GM21529 (cell line): ENCODE results near the gene NFE2L3.
"Not testable (repeated sequence)": the region's sequence is repeated elsewhere in the genome, so short reads cannot be mapped to it uniquely, and the experiment has no call there.

Experiments
- ATAC-seq: cut with Tn5 transposase; IDR thresholded peaks from one replicate; pipeline ENCODE4 v1.9.1; 2021; ENCODE audit not compliant: unreplicated experiment

The NFE2L3 gene, protein sequence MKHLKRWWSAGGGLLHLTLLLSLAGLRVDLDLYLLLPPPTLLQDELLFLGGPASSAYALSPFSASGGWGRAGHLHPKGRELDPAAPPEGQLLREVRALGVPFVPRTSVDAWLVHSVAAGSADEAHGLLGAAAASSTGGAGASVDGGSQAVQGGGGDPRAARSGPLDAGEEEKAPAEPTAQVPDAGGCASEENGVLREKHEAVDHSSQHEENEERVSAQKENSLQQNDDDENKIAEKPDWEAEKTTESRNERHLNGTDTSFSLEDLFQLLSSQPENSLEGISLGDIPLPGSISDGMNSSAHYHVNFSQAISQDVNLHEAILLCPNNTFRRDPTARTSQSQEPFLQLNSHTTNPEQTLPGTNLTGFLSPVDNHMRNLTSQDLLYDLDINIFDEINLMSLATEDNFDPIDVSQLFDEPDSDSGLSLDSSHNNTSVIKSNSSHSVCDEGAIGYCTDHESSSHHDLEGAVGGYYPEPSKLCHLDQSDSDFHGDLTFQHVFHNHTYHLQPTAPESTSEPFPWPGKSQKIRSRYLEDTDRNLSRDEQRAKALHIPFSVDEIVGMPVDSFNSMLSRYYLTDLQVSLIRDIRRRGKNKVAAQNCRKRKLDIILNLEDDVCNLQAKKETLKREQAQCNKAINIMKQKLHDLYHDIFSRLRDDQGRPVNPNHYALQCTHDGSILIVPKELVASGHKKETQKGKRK

DNA sequence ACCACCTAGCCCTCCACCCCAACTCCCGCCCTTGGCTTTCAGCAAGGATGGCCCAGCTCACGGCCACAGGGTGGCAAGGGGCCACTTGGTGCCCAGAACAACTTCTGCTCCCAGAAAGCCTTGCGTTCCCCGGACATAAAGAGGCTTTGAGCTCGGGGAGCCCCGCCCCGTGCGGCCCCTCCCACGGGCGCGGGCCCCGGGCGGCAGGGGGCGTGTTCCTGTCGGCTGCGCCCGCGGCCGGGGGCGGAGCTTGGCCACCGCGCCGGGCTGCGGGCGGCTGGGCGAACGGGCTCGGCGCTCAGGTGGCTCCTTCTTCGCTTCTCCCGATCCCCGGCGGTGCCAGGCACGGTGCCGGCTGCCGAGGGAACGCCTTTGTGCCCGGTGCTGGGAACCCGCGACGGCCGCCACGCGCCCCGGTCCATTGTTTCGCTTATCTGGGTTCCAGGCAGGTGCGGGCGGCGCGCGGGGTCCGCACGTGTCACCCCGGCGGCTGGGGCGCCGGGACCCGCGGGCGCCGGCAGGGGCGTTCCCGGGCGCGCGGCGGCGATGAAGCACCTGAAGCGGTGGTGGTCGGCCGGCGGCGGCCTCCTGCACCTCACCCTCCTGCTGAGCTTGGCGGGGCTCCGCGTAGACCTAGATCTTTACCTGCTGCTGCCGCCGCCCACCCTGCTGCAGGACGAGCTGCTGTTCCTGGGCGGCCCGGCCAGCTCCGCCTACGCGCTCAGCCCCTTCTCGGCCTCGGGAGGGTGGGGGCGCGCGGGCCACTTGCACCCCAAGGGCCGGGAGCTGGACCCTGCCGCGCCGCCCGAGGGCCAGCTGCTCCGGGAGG, at the start of gene NFE2L3:
NFE2L3 (plus strand) TSS at position 246 of the 829 bp plus-strand sequence; CDS start at position 547, 301 bp downstream.
- peak; percentile 75 for ATAC-seq

DNA sequence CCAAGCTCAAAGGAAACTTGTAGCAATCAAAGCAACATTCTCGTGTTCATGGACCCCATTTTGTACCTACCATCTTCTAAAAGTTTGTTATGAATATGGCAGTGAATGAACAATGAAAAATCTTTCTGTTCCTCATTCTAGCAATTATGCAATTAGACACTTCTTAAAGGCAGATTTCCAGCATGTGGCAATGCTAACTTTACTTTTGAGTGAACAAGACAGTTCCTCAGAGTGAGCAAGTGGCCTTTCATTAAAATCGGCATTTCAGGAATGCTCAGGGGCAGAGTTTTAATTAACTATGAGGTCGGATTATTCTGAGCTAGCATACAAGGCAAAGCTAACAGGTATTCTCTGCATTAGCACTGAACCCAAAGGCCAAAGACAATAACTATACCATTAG, 48.4 kb upstream of the NFE2L3 start:
- ATAC-seq, result no peak

GRCh38 chr7:26105236-26105635, 46.8 kb upstream of the NFE2L3 start:
- no peak for ATAC-seq

DNA sequence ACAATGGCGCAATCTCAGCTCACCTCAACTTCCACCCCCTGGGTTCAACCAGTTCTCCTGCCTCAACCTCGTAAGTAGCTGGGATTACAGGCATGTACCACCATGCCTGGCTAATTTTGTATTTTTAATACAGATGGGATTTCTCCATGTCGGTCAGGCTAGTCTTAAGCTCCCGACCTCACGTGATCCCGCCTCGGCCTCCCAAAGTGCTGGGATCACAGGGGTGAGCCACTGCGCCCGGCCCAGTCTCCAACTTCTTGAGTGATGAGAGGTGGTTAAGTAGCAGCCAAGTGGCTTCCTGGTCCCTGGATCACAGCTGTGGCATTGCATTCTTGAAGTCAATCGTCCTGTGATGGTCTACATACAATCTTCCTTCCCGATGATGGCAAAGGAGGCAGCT, 46.1 kb upstream of the NFE2L3 start:
- ATAC-seq, result no peak

GRCh38 chr7:26112203-26112740, 39.7 kb upstream of the NFE2L3 start:
- no peak for ATAC-seq

DNA sequence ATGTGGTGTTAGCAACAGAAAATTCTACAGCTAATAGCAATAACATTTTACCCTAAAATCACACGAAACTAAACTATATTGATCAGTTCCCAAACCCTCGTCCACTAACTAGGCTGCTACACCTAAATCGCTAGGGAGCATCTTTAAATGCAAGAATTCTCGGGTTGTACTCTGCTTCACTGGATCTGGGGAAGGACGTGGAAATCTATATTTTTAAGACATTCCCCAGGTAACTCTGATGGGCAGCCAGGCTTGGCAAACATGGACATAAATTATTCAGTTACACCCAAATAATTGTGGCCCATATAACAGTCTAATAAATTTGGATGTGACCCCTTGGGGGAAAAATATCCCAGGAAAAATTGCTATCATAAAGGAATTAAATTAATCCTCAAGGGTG, 36.3 kb upstream of the NFE2L3 start:
- no peak for ATAC-seq

- no peak for ATAC-seq
Observed at GRCh38 chr7:26117142-26117807, 34.7 kb upstream of the NFE2L3 start.

GRCh38 chr7:26117970-26118369, 34.0 kb upstream of the NFE2L3 start:
- no peak for ATAC-seq

DNA sequence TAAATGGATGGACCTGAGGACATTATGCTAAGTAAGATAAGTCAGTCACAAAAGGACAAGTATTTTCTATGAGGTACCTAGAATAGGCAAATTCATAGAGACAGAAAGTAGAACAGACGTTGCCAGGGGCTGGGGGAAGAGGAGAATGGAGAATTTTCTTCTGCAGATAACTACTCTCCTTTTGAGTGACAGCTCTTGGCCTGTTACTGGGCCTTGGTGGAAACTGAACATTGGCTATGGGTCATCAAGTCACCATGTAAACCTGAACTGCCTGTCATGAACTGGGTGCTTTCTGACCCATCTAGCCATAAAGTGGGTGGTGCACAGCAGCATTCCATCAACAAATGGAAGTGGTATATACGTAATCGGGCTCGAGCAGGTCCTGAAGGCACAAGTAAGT, 29.3 kb upstream of the NFE2L3 start:
- no peak for ATAC-seq

DNA sequence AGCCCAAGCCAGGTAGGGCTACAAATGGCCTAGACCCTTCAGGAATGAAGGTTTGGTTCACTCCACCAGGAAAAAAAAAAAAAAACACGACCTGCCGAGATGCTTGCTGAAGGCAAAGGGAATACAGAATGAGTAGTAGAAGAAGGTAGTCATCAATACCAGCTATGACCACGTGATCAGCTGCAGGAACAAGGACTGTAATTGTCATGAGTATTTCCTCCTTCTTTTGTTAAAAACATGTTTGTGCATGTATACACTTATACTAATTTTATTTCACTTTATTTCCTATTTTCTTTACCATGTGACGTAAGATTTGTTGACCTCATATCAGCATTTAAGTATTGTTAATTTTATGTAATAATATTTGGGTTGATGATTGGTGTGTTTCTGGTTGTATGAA, 27.2 kb upstream of the NFE2L3 start:
- ATAC-seq, result not testable (repeated sequence)

DNA sequence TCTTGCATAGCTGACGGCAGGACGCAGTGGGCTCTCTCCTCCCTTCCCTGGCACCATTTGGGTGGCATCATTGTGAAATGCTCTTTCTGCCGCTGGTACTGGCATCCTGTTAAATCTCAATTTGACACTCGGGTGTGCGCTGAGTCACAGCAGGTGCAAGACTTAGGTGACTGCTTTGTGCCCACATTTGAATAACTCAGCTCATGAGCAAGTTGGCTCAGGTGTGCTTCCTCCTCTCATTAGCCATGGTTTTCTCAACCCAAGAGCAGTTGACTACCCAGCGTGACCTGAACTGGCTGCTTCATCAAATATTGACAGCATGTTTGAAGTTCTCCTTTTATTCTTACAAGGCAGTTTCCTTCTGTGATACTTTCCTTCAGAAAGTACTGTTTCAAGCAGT, 24.6 kb upstream of the NFE2L3 start:
- no peak for ATAC-seq

GRCh38 chr7:26131056-26131589, 20.9 kb upstream of the NFE2L3 start:
- no peak for ATAC-seq

DNA sequence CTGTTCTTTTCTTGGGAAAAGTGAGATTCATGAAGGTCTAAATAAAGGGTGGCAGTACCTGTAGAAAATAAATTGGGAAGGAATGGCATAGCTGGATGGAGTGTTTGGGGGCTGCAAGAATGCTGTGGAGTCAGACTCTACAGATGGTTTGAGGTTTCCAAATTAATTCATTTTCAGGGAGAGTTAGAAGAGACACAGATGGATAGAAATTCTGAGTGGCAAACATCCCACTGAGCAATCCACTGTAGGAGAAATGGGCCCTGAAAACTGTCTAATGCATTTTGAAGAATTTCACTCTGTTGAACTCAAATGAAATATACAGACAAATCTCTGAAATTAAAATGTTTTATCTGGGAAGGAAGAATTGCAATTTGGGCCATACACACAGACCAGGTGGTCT, 16.9 kb upstream of the NFE2L3 start:
- ATAC-seq, result no peak

DNA sequence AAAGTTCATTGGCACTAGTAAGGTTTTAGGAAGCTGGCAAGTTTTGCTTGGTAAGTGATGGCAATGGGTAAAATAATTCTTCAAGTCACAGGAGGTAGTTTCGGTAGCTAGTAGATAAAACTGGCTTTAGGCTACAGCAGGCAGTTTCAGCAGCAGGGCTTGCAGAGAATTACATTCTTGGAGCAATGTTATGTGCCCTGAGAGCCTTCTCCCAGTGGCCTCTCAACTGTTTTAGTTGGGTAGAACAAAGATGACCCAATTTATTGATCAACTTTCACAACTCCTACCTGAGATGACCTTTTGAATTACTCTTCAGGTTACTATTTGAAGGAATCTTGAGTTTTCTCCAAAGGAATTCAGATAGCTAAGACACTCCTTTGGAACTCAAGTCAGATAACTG, 16.4 kb upstream of the NFE2L3 start:
- ATAC-seq, result no peak

DNA sequence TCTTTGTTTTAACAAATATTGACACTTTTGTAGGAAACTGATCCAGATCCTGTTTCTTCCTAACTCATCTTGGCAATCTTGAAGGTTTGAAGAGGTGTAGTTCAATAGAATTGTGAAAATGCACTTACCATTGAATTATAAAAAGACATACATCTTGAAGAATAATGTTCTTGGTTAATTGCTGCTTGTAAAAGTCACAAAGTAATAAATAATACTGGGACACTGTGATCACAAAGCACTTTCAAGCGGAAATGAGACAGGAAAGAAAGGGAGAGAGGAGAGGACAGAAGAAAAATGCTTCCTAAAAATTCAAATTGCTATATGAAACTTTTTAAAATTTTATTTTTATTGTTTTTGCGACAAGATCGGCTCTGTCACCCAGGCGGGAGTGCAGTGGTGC, 15.2 kb upstream of the NFE2L3 start:
- no peak for ATAC-seq

GRCh38 chr7:26140380-26140779, 11.6 kb upstream of the NFE2L3 start:
- ATAC-seq, result no peak

DNA sequence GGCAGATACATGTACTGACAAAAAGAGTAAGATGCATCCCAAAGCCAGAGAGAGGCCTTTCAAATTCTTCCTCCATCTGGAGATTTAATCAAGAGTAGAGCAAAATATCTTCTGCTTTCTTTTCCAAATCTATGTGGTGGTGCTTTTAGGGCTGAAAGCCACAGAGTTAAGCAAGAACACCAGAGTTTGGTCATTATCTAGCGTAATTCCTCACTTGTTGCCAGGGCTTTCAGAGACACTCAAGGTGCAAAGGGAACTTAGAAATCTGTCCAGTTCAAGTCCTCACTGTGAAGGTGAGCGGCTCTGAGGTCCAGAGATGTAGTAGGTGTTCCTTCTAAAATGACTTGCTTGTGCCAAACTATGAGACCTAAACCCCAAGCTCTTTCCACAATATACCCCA, 10.9 kb upstream of the NFE2L3 start:
- no peak for ATAC-seq

- ATAC-seq, result no peak
Observed at GRCh38 chr7:26143298-26144048, 8.5 kb upstream of the NFE2L3 start.

DNA sequence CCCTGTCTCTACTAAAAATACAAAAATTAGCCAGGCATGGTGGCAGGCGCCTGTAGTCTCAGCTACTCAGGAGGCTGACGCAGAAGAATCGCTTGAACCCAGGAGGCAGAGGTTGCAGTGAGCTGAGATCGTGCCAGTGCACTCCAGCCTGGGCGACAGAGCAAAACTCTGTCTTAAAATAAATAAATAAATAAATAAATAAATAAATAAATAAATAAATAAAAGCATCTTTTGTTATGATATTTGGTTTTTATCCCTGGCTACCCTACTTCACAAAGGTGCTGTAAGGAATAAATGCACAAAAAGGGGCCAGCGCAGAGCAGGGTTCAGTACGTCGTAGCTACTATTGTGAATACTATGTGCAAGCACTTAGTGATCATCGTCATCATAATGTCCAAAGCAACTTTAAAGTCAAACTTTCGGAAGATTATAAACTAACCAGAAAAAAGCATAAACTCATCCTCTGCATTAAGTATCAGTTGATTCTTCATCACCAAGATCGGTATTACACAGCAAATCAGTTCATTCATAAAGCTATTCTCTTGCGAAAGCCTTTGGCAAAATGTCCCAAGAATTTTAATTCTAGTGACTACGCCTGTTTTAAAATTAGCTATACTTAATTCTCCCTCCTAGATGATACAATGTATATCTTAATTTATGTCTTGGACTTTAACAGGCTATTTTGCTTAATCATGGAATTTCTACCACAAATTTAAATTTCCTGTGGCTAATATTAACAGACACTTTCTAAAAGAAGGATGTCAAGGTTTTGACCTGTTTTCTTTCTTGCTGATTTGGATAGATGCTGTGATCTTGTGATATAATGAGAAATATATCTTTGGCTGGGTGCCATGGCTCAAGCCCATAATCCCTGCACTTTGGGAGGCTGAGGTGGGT, 7.6 kb upstream of the NFE2L3 start:
- ATAC-seq, result no peak
